ENCODE data around the gene ATAD3C.
"Not testable (repeated sequence)": the region's sequence is repeated elsewhere in the genome, so short reads cannot be mapped to it uniquely, and the experiment has no call there.

ATAD3C gene

DNA sequence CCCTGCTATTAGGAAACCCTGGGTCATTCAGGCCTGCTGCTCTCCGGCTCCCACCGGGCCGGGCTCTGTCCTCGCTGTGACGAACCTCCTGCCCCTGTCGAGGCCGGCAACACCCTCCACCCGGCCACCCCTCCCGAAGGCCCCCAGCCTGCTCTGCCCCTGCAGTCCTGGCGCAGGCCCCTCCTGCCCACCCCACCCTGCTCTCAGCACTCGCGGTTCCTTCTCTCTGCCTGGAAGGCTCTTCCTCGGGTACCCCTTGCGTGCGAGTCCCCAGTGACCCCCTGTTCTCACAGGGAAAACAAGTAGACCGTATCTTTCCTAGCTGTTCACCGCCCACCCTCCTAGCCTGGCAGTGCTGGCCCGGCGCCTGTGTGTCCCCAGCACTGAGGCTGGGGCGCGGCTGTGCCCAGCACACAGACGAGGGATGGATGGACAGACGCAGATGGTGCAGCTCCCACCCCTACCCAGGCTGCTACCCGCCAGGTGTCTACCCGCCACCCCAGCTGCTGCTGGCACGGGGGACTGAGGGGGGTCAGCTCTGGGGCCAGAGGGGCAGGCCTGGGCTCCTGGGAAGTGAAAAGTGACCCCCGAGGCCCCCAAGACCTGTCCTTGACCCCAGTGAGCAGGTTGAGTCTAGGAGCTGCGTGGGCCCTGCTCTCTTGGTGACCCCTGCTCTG lies 17.1 kb upstream of the ATAD3C start:
- no peak for DNase-seq (ENCODE audit: low spot score)

DNA sequence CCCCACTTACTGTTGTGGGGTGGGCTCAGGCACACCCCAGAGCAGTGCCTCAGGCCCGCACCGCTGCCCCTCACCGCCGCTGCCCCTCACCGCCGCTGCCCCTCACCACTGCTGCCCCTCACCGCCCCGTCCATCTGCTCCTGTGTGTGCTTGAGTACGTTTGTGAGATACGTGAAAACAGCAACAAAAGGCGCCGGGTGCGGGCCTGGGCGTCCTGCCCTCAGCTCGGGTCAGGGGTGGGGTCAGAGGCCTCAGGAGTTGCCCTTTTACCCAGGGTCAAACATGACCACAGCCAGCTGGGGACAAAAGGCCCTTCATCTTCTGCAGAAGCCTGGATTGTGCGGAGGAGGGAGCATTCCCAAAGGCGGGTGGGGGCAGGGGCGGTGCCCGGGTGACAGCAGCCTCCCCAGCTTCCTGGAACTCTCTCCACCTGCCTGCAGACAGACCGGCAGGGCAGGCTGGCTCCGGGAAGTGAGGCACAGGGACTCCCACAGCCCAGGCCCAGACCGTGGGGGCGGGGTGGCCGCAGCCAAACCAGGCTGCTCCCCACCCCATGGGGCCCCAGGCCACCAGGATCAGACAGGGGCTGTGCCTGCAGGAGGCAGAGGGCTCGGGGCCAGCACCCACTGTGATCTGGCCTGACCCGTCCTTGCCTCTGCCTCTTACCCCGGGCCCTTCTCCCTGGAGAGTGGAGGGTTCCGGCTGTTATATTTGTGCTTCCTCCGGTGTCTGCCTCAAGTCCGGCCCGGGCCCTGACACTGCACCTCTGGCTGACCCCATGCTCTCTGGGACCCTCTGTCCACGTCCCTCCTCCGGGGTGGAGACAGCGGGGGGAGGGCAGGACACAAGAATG lies 16.3 kb upstream of the ATAD3C start:
- no peak for DNase-seq (ENCODE audit: low spot score)

DNA sequence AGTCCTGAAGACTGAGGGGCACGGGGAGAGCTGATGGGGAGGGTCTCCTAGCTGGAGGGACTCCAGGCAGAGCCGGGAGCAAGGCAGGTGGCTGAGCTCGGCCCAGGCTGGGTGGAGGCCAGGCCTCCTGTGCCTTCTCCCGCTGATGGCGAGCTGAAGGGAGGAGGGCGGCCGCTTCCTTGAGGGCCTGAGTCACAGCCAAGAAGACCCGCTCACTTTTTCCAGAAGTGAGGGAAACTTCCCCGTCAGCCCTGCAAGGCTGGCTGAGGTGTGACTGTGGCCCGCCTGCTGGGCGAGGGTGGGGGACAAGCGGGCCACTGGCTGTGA lies 15.7 kb upstream of the ATAD3C start:
- DNase-seq (ENCODE audit: low spot score) = no peak

DNA sequence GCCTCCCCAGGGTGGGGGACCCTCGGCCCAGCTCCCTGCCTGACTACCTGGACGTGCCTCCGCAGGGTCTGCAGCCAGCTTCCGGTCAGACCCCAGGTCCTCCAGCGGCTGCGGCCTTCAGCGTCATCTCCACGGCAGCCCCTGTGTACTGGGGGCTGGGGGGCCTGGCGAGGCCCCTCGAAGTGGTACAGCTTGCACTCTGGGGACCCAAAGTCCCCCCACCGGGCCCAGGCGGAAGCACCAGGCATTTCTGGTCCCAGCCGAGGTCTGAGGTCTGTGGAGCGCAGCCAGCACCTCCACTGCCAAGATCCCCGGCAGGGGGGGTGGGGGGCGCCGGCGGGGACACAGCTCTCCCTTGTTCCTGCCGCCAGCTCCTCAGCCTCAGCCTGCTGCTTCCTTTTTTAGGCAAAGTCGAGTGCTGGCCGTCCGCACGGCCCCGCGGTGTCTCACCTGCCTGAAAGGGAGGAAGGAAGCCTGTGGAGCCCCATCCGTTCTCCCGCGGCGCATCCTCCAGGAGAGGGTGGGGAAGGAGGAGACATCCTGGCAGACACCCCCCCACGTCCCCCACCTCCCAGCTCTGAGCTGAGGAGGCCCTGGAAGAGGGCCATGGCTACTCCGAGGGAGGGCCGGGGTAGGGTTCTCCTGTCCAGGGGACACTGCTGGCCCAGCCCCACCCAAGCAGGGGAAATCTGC lies 15.2 kb upstream of the ATAD3C start:
- no peak for DNase-seq (ENCODE audit: low spot score)

DNA sequence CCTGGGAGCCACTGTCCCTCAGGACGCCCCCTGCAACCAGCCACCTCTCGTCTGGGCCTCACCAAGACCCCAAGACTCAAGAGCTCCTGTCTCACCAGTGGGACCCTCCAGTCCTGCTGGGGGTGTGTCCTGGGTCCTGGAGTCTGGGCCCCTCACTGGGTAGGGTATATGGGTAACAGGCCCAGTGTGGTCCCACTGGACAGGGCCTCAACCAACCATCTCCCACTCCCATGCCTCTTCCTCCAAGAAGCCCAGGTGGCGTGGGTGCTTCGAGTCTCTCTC lies 14.7 kb upstream of the ATAD3C start:
- no peak for DNase-seq (ENCODE audit: low spot score)

GRCh38 chr1:1435106-1435903 lies 14.2 kb upstream of the ATAD3C start, which contains the start of gene VWA1:
Gene VWA1, plus strand, starts transcription at chr1:1435690. Its CDS starts 59 bp downstream, at chr1:1435749.
- DNase-seq (ENCODE audit: low spot score) = peak; percentile 42

- no peak for DNase-seq (ENCODE audit: low spot score)
These were observed 13.4 kb upstream of the ATAD3C start for GRCh38 chr1:1435911-1436629.

- no peak for DNase-seq (ENCODE audit: low spot score)
These were observed 12.9 kb upstream of the ATAD3C start for GRCh38 chr1:1436630-1437032.

DNA sequence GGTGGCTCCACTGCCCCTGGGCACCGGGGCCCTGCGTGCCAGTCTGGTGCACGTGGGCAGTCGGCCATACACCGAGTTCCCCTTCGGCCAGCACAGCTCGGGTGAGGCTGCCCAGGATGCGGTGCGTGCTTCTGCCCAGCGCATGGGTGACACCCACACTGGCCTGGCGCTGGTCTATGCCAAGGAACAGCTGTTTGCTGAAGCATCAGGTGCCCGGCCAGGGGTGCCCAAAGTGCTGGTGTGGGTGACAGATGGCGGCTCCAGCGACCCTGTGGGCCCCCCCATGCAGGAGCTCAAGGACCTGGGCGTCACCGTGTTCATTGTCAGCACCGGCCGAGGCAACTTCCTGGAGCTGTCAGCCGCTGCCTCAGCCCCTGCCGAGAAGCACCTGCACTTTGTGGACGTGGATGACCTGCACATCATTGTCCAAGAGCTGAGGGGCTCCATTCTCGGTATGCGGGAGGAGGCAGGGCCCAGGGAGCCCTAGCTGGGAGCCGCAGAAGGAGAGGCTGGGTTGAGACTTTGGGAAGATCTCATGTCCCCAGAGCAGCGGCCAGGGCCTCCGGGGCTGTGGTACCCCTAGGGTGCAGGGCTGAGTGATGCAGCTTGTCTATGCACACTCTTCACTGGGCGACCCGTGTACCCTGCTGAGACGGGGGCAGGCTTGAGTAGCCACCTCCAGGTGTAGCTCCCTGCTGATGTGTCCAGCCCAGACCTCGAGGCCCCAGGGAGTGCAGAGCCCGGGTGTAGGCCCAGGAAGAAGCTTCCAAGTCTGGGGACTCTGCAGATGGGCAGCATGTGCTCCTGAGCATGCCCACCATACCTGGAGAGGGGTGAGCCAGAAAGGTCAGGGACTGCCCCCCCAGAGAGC lies 12.2 kb upstream of the ATAD3C start:
- DNase-seq (ENCODE audit: low spot score) = no peak

DNA sequence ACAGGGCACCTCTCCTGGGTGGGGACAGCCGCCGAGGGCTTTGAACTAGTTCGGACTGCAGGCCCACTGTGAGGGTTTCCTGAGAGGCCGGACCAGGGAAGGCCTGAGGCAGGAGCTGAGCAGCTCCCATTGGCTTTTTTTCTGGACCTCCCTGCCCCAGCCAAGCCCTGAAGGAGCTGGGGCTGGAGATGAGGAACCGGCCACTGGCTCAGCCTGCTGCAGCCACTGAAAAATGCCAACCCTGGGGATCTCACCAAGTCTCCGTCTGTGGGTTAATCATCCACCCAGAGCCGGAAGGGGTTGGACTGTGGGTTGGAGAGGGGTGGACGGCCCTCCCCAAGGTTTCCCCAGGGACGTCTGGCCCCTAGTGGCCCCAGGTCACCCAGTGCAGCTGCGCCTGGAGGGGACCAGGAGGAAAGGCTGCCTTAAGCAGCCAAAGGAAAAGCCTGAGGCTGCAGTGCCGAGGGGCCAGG lies 11.5 kb upstream of the ATAD3C start:
- DNase-seq (ENCODE audit: low spot score) = no peak

- DNase-seq (ENCODE audit: low spot score) = no peak
These were observed 10.7 kb upstream of the ATAD3C start for GRCh38 chr1:1438531-1439381.

DNA sequence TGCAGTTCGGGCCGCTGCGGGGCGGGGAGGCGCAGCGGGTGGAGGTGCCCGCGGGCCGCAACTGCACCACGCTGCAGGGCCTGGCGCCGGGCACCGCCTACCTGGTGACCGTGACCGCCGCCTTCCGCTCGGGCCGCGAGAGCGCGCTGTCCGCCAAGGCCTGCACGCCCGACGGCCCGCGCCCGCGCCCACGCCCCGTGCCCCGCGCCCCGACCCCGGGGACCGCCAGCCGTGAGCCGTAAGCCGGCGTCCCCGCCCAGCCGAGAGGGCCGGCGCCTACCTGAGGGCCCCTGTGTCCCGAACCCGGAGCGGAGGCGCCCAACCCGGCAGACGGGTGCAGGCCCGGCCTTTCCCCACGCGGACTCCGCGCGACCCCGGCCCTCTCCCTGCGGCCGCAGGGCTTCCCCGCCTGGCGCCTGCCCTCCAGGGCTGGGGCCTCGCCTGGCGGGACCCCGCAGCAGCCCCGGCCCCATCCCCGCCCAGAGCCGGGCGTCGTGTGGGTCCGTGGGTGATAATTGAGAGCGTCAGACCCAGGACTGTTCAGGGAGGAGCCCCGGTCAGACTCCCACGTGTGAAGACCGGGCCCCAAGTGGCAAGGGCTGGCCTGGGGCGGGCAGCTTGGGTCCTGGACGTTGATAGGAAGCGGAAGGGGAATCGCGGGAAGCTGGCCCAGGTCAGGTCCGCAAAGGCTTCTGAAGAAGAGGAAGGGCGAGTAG lies 9.8 kb upstream of the ATAD3C start:
- no peak for DNase-seq (ENCODE audit: low spot score)

- no peak for DNase-seq (ENCODE audit: low spot score)
These were observed 9.1 kb upstream of the ATAD3C start for GRCh38 chr1:1440262-1441001.

GRCh38 chr1:1441002-1441888 lies 8.2 kb upstream of the ATAD3C start:
- DNase-seq (ENCODE audit: low spot score) = peak; percentile 45

DNA sequence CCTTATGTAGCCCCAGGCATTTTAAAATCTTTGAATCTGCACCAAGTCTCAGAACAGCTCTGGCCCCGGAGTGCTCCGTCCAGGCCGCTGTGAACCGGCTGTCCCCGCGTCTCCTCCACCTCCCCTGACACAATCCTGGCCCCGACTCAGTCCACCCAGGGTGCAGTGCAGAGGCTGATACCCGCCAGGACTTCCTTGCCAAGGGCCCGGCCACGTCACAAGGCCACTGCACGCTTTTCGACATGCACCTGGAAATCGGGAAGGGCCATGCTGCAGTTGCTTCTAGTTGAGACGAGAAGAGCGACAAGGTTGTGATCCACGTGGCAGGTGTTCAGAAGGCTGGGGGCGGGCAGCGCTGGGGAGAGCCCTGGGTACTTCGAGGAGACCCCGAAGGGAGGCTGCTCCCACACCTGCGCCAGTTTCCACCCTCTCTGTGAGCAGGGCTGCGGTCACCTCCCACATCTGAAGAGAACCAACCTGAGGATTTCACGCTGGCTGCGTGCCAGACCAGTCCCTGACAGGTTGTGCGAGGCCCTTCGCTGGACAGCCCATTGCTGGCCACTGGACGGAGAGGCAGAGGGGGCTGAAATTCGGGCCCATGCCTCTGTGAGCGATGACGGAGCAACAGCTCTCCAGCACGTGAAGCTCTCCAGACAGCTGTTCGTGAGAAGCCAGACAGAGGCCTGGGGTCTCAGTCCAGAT lies 7.3 kb upstream of the ATAD3C start:
- no peak for DNase-seq (ENCODE audit: low spot score)

DNA sequence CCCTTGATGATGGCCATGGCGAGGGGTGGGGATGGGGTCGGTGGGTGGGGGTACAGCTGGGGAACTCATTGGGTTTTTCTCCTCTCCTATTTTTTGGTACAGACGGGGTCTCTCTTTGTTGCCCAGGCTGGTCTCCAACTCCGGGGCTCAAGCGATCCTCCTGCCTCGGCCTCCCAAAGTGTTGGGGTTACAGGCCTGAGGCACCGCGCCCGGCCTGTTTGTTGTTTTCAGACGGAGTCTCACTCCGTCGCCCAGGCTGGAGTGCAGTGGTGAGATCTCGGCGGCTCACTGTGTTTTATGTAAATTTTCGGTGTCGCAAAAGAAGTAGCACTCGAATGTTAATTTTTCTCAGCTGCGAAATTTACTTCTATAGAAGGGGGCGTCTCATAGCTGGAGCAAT lies 2.9 kb upstream of the ATAD3C start:
- not testable (repeated sequence) for DNase-seq (ENCODE audit: low spot score)

GRCh38 chr1:1450616-1451015 lies 1.1 kb downstream of the ATAD3C start:
- not testable (repeated sequence) for DNase-seq (ENCODE audit: low spot score)
